ENCODE data around the gene BLOC1S1. TPM values are rescaled to one million over a fixed set of nuclear protein-coding genes. Genes with fewer than 3 reads are reported as not detected.

Gene BLOC1S1
- total and polyA plus RNA-seq, 9 of the 15 experiments (the other 6 are each of a cell fraction or from before 2014, with no cell fraction given): 75.2 to 161 (median 98.8) TPM

DNA sequence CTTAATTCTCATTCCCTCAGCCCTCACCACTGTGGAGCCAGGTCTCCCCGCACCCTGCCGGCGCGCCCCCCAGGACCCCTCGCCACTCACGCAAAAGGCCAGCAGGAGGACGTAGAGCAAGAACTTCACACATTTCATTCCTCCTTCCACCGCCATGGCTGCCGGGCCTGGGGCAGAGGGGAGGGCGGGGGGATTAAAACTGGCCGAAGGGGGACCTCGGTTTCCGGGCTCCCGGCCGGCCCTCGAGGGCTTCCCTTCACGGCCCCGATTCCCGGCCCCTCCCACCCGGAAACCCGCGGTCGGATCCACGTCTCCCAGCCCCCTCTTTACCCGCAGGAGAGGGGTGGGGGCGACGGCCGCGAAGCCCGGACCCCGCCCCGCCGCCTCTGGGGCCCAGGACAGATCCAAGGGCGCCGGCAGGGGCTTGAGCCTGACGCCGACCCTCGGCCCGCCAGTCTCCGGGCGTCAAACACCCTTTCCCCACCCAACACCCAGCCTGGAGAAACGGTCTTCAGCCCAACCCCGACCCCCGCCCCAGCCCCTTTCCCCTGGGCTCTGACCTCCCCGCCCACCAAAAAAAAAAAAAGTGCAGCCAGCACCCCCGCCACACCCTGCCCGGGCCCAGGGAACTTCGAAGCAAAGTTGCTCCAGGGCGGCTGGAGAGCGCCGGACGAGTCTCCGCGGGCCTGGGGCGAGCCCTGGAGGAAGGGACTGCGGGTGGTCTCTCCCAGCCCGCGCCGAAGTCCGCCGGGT lies 12.5 kb downstream of the BLOC1S1 start (continued):
- peak; percentile 74; the same call in 1 of the 2 replicates for TF ChIP-seq ZBTB7A (IDR thresholded peaks at IDR 0.05; ENCODE audit: borderline replicate concordance, control insufficient read depth, low read depth, low read length)
- no peak for TF ChIP-seq ZBTB17 (CRISPR knock-in tag; IDR thresholded peaks at IDR 0.05)
- peak; percentile 33 to 62; a peak in 2 of 4 replicates for TF ChIP-seq MAZ (CRISPR knock-in tag; conservative IDR thresholded peaks at IDR 0.05 in 1 of 2, IDR thresholded peaks at IDR 0.05 in 1 of 2)
- TF ChIP-seq MEF2D (tag; conservative IDR thresholded peaks at IDR 0.05; ENCODE audit: low read depth): no peak
- no peak for TF ChIP-seq WHSC1 (IDR thresholded peaks at IDR 0.05; ENCODE audit: low read length)
- TF ChIP-seq SRF (CRISPR knock-in tag; IDR thresholded peaks at IDR 0.05): peak in 1 of 2 experiments; percentile 10; a peak in 1 of 4 replicates
- TF ChIP-seq MTA1 (IDR thresholded peaks at IDR 0.05; ENCODE audit: borderline replicate concordance): no peak; the same call in 1 of the 2 replicates
- TF ChIP-seq DDX20 (tag; IDR thresholded peaks at IDR 0.05; ENCODE audit: low read depth): no peak
- TF ChIP-seq POLR2H (tag; IDR thresholded peaks at IDR 0.05; ENCODE audit: low read depth): no peak
- TF ChIP-seq CXXC5 (CRISPR knock-in tag; IDR thresholded peaks at IDR 0.05): no peak
- TF ChIP-seq PRMT5 (CRISPR knock-in tag; IDR thresholded peaks at IDR 0.05): no peak
- no peak for TF ChIP-seq RCOR1 (IDR thresholded peaks at IDR 0.05; ENCODE audit: borderline replicate concordance in 1 of 2, low read depth in 2 of 2, low read length in 2 of 2)
- TF ChIP-seq RFX1 (IDR thresholded peaks at IDR 0.05): no peak
- TF ChIP-seq CBX5 (IDR thresholded peaks at IDR 0.05; ENCODE audit: borderline replicate concordance, low read depth): no peak
- TF ChIP-seq ILF3 (IDR thresholded peaks at IDR 0.05; ENCODE audit: borderline replicate concordance): no peak
- TF ChIP-seq GABPA (tag; conservative IDR thresholded peaks at IDR 0.05; ENCODE audit: low read depth): peak; percentile 42
- no peak for TF ChIP-seq TFAM (CRISPR knock-in tag; conservative IDR thresholded peaks at IDR 0.05)
- no peak for TF ChIP-seq BHLHE40 (IDR thresholded peaks at IDR 0.05; ENCODE audit: low read length)
- no peak for TF ChIP-seq XRCC3 (IDR thresholded peaks at IDR 0.05)
- TF ChIP-seq NFATC3 (IDR thresholded peaks at IDR 0.05): no peak
- no peak for TF ChIP-seq RBM22 (IDR thresholded peaks at IDR 0.05; ENCODE audit: low read depth, low read length, poor library complexity, severe bottlenecking)
- no peak for TF ChIP-seq TRIM24 (IDR thresholded peaks at IDR 0.05)
- no peak for TF ChIP-seq CBX1 (IDR thresholded peaks at IDR 0.05; ENCODE audit: low read depth)
- TF ChIP-seq, protein P1, sequence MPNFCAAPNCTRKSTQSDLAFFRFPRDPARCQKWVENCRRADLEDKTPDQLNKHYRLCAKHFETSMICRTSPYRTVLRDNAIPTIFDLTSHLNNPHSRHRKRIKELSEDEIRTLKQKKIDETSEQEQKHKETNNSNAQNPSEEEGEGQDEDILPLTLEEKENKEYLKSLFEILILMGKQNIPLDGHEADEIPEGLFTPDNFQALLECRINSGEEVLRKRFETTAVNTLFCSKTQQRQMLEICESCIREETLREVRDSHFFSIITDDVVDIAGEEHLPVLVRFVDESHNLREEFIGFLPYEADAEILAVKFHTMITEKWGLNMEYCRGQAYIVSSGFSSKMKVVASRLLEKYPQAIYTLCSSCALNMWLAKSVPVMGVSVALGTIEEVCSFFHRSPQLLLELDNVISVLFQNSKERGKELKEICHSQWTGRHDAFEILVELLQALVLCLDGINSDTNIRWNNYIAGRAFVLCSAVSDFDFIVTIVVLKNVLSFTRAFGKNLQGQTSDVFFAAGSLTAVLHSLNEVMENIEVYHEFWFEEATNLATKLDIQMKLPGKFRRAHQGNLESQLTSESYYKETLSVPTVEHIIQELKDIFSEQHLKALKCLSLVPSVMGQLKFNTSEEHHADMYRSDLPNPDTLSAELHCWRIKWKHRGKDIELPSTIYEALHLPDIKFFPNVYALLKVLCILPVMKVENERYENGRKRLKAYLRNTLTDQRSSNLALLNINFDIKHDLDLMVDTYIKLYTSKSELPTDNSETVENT (CRISPR knock-in tag; IDR thresholded peaks at IDR 0.05): no peak
- TF ChIP-seq ZNF124 (CRISPR knock-in tag; IDR thresholded peaks at IDR 0.05): no peak
- TF ChIP-seq, protein P2, sequence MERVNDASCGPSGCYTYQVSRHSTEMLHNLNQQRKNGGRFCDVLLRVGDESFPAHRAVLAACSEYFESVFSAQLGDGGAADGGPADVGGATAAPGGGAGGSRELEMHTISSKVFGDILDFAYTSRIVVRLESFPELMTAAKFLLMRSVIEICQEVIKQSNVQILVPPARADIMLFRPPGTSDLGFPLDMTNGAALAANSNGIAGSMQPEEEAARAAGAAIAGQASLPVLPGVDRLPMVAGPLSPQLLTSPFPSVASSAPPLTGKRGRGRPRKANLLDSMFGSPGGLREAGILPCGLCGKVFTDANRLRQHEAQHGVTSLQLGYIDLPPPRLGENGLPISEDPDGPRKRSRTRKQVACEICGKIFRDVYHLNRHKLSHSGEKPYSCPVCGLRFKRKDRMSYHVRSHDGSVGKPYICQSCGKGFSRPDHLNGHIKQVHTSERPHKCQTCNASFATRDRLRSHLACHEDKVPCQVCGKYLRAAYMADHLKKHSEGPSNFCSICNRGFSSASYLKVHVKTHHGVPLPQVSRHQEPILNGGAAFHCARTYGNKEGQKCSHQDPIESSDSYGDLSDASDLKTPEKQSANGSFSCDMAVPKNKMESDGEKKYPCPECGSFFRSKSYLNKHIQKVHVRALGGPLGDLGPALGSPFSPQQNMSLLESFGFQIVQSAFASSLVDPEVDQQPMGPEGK (CRISPR knock-in tag; IDR thresholded peaks at IDR 0.05; ENCODE audit: borderline replicate concordance): no peak
- no peak for TF ChIP-seq ZNF146 (CRISPR knock-in tag; IDR thresholded peaks at IDR 0.05; ENCODE audit: unreplicated experiment)
